ENCODE measurements around the gene B3GAT1.

Gene B3GAT1

GRCh38 chr11:134441706-134442105 lies 29.7 kb upstream of the B3GAT1 start:
- no peak for DNase-seq (ENCODE audit: low read depth in 2 of 2)

DNA sequence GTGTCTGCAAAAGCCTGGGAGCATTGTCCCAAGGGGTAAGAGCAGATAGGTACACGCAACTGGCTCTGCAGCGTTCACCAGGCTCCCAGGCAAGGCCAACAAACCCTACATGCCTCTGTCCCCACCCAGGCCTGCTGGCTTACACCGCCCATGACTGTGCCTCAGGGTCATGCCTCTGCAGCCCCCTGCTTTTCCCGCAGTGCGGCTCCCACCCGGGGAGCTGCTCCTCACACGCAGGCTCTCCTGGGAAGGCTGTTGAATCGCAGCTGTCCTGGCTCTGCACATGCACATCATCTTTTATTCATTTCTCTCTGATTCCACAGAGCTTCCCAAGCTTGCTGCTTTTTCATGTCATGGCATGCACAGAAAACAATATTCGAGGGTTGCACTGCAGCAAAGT lies 29.2 kb upstream of the B3GAT1 start:
- no peak for DNase-seq (ENCODE audit: low read depth in 2 of 2)

GRCh38 chr11:134440851-134441250 lies 28.8 kb upstream of the B3GAT1 start:
- no peak for DNase-seq (ENCODE audit: low read depth in 2 of 2)

- DNase-seq (ENCODE audit: low read depth in 2 of 2): no peak
Observed at GRCh38 chr11:134438542-134439537, 26.8 kb upstream of the B3GAT1 start.

- no peak for DNase-seq (ENCODE audit: low read depth in 2 of 2)
Observed at GRCh38 chr11:134437821-134438220, 25.8 kb upstream of the B3GAT1 start.

- no peak for DNase-seq (ENCODE audit: low read depth in 2 of 2)
Observed at GRCh38 chr11:134436781-134437180, 24.7 kb upstream of the B3GAT1 start.

GRCh38 chr11:134433806-134434205 lies 21.8 kb upstream of the B3GAT1 start:
- DNase-seq (ENCODE audit: low read depth in 2 of 2): no peak

GRCh38 chr11:134433251-134433650 lies 21.2 kb upstream of the B3GAT1 start:
- DNase-seq (ENCODE audit: low read depth in 2 of 2): no peak

GRCh38 chr11:134432776-134433175 lies 20.7 kb upstream of the B3GAT1 start:
- no peak for DNase-seq (ENCODE audit: low read depth in 2 of 2)

GRCh38 chr11:134429106-134429505 lies 17.1 kb upstream of the B3GAT1 start:
- no peak for DNase-seq (ENCODE audit: low read depth in 2 of 2)

- no peak for DNase-seq (ENCODE audit: low read depth in 2 of 2)
Observed at GRCh38 chr11:134425816-134426536, 13.9 kb upstream of the B3GAT1 start.

DNA sequence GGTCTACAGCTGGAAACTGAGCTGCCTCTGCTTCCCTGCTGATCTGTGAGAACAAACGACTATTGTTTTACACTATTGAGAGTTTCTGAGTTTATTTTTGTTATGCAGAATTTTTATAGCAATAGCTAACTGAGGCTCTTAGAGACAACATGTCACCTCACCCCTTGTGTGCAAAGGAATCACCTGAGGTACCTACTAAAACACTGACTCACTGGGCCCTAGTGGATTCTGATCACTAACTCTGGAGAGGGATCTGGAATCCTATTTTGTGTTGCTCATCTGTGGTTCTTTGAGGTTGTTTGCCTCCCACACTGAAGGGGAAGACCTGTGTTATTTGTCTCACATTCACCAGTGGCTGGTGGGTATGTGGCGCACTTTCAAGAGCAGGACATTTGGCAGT lies 13.4 kb upstream of the B3GAT1 start:
- no peak for DNase-seq (ENCODE audit: low read depth in 2 of 2)

DNA sequence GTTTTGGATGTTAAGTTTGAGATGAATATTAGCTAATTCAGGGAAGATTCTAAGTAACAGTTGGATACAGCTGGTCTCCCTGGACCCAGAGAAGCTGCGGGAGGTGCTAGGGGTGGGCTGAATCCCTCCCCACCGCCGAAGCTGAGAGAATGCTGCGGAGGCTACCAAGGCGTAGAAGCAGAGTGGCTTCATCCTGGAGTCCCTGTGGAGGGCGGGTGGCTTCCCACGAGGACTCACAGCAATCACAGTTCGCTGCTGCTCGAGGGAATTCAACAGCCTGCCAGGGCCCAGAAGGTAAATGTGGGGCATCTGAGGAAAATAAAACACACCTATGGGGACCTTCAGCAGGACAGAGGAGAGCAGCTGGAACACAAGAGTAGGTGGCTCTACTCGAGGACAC lies 11.1 kb upstream of the B3GAT1 start:
- no peak for DNase-seq (ENCODE audit: low read depth in 2 of 2)

DNA sequence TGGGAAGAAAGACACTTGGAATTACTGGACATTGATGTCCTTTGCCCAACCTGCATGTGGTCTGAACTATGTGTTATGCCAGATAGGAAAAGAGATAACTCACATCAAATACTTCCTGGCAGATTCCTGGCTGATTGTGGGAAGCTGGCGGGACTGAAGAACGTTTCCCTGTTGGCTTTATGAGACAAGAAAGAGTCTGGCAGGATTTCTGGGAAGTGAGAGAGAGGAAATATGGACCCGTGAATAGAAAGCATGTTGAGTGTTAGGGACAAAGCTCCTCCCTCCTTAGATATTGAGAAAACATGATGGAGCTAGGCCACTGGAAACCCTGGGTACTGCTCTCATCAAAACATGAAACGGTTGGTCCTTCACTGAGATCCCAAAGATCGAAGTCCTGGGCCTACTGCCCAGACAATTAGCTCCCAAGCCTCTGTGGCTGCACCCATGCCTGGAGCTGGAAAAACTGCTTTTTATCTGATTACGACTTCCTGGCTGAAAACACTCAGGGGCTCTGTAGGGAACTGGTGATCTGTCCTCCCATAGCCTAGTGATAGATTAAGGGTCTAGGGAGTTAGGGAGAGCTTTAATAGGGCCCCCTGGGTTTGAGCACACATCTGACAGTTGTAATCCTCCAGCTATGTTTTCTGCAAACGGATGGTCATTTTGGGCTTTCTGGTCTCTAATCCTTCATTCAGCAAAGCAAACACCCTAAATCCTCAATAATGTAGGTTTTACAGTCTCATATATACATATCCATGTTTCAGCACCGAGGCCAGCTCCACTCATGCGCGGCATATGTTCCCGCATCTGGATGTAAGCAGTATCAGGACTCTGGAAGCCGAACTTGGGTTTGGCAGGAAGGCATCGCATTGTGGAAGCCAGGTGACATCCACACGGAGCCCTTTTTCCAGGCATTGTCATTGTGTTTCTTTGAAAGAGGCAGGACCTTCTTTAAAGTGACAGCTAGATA lies 6.1 kb upstream of the B3GAT1 start:
- no peak for DNase-seq (ENCODE audit: low read depth in 2 of 2)

DNA sequence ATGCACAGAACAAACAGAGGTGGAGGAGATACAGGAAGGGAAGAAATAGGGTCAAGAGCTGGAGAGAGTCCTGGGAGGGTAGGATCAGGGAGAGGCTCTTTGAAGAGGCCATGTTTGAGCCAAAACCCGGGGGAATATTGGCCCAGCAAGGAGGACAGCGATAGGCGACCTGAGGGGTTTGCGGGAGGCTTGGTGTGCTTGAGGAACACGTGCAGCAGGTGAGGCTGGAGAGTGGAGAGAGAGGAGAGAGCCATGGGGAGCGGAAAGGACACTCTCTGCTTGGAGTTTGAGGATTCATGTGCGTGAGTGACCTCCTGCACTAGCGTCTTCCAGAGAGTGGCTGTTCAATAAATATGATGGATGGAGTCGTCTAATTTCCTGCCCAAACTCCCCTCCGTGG lies 4.7 kb upstream of the B3GAT1 start:
- no peak for DNase-seq (ENCODE audit: low read depth in 2 of 2)

DNA sequence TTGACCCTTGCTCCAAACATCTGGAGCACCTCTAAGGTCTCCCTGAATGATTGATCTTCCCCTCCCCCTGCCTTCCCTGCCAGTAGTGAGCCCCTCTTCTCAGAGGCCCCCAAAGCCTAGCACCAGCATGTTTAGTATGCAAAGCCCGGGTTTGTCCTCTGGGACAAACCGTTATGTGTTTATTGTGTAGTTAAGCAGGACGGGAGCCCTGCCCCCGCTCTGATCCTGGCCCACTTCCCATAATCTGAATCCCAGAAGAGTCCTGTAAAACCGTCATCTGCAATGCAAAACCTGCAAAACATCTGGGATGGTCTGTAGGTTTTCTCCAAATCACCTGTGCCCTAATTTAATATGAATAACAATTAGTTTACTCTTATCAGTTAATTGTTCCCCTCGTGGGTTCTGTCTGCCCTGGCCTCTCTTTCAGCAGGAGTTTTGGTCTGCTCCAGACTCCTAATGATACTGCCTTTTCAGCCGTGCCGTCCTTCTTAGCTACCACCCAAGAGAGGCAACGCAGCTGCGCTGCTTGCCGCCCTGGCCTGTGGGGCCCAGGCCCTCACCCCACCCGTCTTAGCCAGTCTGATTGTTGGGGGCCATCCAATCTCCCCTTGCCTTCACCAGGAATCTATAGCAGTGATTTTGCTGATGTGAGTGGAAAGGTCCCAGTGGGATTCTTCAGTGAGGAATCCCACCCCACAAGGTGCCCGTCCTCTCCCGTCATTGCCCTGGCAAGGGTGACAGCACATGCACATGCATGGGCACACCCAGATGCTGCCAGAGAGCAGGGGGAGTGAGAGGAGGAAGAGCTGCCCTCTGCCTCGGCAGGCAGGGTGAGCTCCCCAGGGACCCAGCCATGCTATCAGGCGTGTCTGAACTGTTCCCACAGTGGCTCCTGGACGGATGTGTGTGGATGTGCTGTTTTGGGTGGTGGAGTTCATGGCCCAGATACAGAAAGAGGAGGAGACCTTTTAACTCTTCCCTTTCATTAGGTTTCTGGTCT lies 3.0 kb upstream of the B3GAT1 start:
- DNase-seq (ENCODE audit: low read depth in 2 of 2): no peak

GRCh38 chr11:134413826-134414731 lies 2.0 kb upstream of the B3GAT1 start:
- DNase-seq (ENCODE audit: low read depth in 2 of 2): no peak

DNA sequence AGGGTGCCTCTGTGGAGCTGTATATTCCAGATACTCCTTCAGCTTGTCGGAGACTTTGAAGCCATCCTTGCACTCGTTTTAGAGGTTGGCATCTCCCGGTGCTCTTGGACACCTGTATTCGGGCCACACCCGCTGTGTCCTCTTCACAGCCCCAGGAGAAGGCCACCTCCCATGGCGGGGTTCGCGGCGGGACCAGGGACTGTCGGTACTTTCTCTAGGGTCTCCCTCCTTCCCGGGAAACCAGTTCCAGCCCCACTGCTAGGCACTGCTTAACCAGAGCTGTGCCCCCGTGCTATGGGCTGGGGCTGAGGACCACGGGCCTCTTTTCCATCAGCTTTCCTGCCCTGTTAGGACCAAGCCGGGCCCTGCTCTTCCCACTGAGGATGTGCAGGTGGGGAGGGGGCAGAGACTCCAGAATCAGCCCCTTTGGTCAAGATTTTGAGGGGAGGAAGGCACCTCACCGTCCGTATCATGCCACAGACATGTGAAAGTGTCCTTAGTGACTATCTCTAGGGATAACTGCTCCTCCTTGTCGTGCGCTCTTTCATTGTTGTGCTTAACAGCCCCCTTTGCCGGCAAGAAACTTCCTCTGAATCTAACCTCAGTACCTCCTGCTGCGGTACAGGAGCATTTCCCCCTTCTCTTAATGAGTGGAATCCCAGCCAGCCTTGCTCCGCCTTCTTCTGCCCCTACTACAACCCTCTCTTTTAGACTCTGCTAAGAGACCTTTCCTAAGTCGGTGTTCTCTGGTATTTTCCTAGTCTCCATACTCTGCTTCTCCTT lies 1.2 kb upstream of the B3GAT1 start:
- DNase-seq (ENCODE audit: low read depth in 2 of 2): no peak

DNA sequence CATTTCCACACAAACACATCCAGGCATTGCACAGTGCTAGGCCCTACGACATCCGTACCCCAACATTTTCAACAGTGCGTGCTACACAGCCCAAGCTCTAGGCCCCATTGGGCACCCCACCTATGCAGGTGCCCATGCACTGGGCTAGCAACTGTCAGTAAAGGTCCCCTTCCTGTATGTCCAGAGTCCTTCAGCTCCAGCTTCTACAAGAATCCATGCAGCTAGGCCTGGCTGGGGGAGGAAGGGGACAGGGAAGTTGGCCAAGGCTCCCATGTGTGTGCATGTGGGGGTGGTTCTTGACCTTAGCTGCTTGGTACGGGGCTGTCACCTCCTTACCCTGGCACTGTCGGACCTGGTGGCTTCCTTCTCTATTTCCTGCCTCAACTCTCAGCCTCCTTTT lies 1.3 kb downstream of the B3GAT1 start:
- DNase-seq (ENCODE audit: low read depth in 2 of 2): no peak

All from stimulated activated CD4-positive, alpha-beta T cell treated with anti-CD3 and anti-CD28 coated beads, Interleukin-4, amount 100 ng/mL, for 48 hours (primary cell).